Cerebellar cortex (tissue), 1 donor: ENCODE data around the gene SHISA2.
A peak's percentile ranks its signal among the peaks of the same experiment; 100 is the strongest.

Experiments
- DNase-seq: peaks from one replicate; pipeline ENCODE4 v3.0.0-alpha.2; 2015; ENCODE audit warnings: low spot score

SHISA2 gene

GRCh38 chr13:26048741-26049140 lies 3.1 kb downstream of the SHISA2 start:
- no peak for DNase-seq

- no peak for DNase-seq
Observed at GRCh38 chr13:26047040-26047439, 4.8 kb downstream of the SHISA2 start.

- no peak for DNase-seq
Observed at GRCh38 chr13:26046639-26047038, 5.2 kb downstream of the SHISA2 start.

- no peak for DNase-seq
Observed at GRCh38 chr13:26045142-26045541, 6.7 kb downstream of the SHISA2 start.

- DNase-seq = no peak
Observed at GRCh38 chr13:26042785-26043184, 9.0 kb downstream of the SHISA2 start.

GRCh38 chr13:26041444-26041843 lies 10.4 kb downstream of the SHISA2 start:
- DNase-seq = no peak

- no peak for DNase-seq
Observed at GRCh38 chr13:26038931-26039475, 12.8 kb downstream of the SHISA2 start.

GRCh38 chr13:26037302-26037701 lies 14.5 kb downstream of the SHISA2 start:
- DNase-seq = peak; percentile 29

GRCh38 chr13:26036383-26036782 lies 15.4 kb downstream of the SHISA2 start:
- no peak for DNase-seq

GRCh38 chr13:26034018-26034417 lies 17.8 kb downstream of the SHISA2 start:
- no peak for DNase-seq

- no peak for DNase-seq
Observed at GRCh38 chr13:26030331-26030730, 21.5 kb downstream of the SHISA2 start.

GRCh38 chr13:26029581-26030136 lies 22.2 kb downstream of the SHISA2 start:
- no peak for DNase-seq

GRCh38 chr13:26026211-26026610 lies 25.6 kb downstream of the SHISA2 start:
- no peak for DNase-seq

GRCh38 chr13:26025771-26026170 lies 26.0 kb downstream of the SHISA2 start:
- no peak for DNase-seq

GRCh38 chr13:26025196-26025595 lies 26.6 kb downstream of the SHISA2 start:
- DNase-seq = no peak

GRCh38 chr13:26024558-26024957 lies 27.3 kb downstream of the SHISA2 start:
- DNase-seq = no peak

- peak; percentile 91 for DNase-seq
Observed at GRCh38 chr13:26022538-26023292, 29.1 kb downstream of the SHISA2 start.

- DNase-seq = no peak
Observed at GRCh38 chr13:26021956-26022355, 29.9 kb downstream of the SHISA2 start.

GRCh38 chr13:26021516-26021915 lies 30.3 kb downstream of the SHISA2 start:
- DNase-seq = no peak

- DNase-seq = no peak
Observed at GRCh38 chr13:26020891-26021290, 30.9 kb downstream of the SHISA2 start.

- no peak for DNase-seq
Observed at GRCh38 chr13:26019881-26020870, 31.6 kb downstream of the SHISA2 start.

- no peak for DNase-seq
Observed at GRCh38 chr13:26019251-26019650, 32.6 kb downstream of the SHISA2 start.
